ENCODE measurements around the gene PTPRF.

PTPRF gene

GRCh38 chr1:43552813-43553212, 22.1 kb downstream of the PTPRF start:
- Histone ChIP-seq H3K27ac (ENCODE audit: low read depth, low read length) (no peak overlapping the region), H3K9me3 (ENCODE audit: insufficient read depth, low read length) (no peaks in the 10 kb centered on the region), H3F3A (ENCODE audit: insufficient read depth) (no peaks in the 10 kb centered on the region), H3K9me2 (replicated peaks; ENCODE audit: insufficient read depth, low read length) (no peaks in the 10 kb centered on the region), H3K4me3 (ENCODE audit: insufficient read depth, low read length, poor library complexity, severe bottlenecking) (no peak overlapping the region), H3K4me2 (ENCODE audit: low read depth, low read length, poor library complexity, severe bottlenecking) (no peak overlapping the region), H3K27me3 (ENCODE audit: low read length) (no peaks in the 10 kb centered on the region), H4K20me1 (ENCODE audit: low read depth, low read length) (no peaks in the 10 kb centered on the region), H3K79me2 (ENCODE audit: insufficient read depth, low read length) (no peaks in the 10 kb centered on the region), H2AFZ (ENCODE audit: low read depth, low read length, severe bottlenecking) (no peak overlapping the region), H3K36me3 (ENCODE audit: low read length) (no peaks in the 10 kb centered on the region), H3K9ac (ENCODE audit: low read length) (no peak overlapping the region)
- TF ChIP-seq CTCF (IDR thresholded peaks at IDR 0.05; ENCODE audit: insufficient read depth, low read length, poor library complexity, severe bottlenecking) (no peak), EZH2phosphoT487 (conservative IDR thresholded peaks at IDR 0.05; ENCODE audit: low read length) (no peak)

- TF ChIP-seq EZH2phosphoT487 (conservative IDR thresholded peaks at IDR 0.05; ENCODE audit: low read length) (no peak), CTCF (IDR thresholded peaks at IDR 0.05; ENCODE audit: insufficient read depth, low read length, poor library complexity, severe bottlenecking) (peak; percentile 38)
- Histone ChIP-seq H3K4me3 (ENCODE audit: insufficient read depth, low read length, poor library complexity, severe bottlenecking) (no peak overlapping the region), H3K27ac (ENCODE audit: low read depth, low read length) (no peak overlapping the region), H3K79me2 (ENCODE audit: insufficient read depth, low read length) (no peaks in the 10 kb centered on the region), H3K9me3 (ENCODE audit: insufficient read depth, low read length) (no peaks in the 10 kb centered on the region), H3K36me3 (ENCODE audit: low read length) (no peaks in the 10 kb centered on the region), H3F3A (ENCODE audit: insufficient read depth) (no peaks in the 10 kb centered on the region), H2AFZ (ENCODE audit: low read depth, low read length, severe bottlenecking) (no peak overlapping the region), H3K9me2 (replicated peaks; ENCODE audit: insufficient read depth, low read length) (no peaks in the 10 kb centered on the region), H3K27me3 (ENCODE audit: low read length) (no peaks in the 10 kb centered on the region), H3K9ac (ENCODE audit: low read length) (no peak overlapping the region), H4K20me1 (ENCODE audit: low read depth, low read length) (no peaks in the 10 kb centered on the region), H3K4me2 (ENCODE audit: low read depth, low read length, poor library complexity, severe bottlenecking) (no peak overlapping the region)
Observed at GRCh38 chr1:43554444-43554992, 23.8 kb downstream of the PTPRF start.

- Histone ChIP-seq H3K4me2 (ENCODE audit: low read depth, low read length, poor library complexity, severe bottlenecking) (no peak overlapping the region), H3F3A (ENCODE audit: insufficient read depth) (no peaks in the 10 kb centered on the region), H3K9me3 (ENCODE audit: insufficient read depth, low read length) (no peaks in the 10 kb centered on the region), H3K79me2 (ENCODE audit: insufficient read depth, low read length) (no peaks in the 10 kb centered on the region), H3K4me3 (ENCODE audit: insufficient read depth, low read length, poor library complexity, severe bottlenecking) (no peak overlapping the region), H3K9me2 (replicated peaks; ENCODE audit: insufficient read depth, low read length) (no peaks in the 10 kb centered on the region), H4K20me1 (ENCODE audit: low read depth, low read length) (no peaks in the 10 kb centered on the region), H3K27ac (ENCODE audit: low read depth, low read length) (no peak overlapping the region), H3K36me3 (ENCODE audit: low read length) (no peaks in the 10 kb centered on the region), H3K9ac (ENCODE audit: low read length) (no peak overlapping the region), H2AFZ (ENCODE audit: low read depth, low read length, severe bottlenecking) (no peak overlapping the region), H3K27me3 (ENCODE audit: low read length) (no peaks in the 10 kb centered on the region)
- TF ChIP-seq EZH2phosphoT487 (conservative IDR thresholded peaks at IDR 0.05; ENCODE audit: low read length) (no peak), CTCF (IDR thresholded peaks at IDR 0.05; ENCODE audit: insufficient read depth, low read length, poor library complexity, severe bottlenecking) (no peak)
Observed at GRCh38 chr1:43556782-43557181, 26.1 kb downstream of the PTPRF start.
